ENCODE measurements around the gene COMMD8.

Gene COMMD8

DNA sequence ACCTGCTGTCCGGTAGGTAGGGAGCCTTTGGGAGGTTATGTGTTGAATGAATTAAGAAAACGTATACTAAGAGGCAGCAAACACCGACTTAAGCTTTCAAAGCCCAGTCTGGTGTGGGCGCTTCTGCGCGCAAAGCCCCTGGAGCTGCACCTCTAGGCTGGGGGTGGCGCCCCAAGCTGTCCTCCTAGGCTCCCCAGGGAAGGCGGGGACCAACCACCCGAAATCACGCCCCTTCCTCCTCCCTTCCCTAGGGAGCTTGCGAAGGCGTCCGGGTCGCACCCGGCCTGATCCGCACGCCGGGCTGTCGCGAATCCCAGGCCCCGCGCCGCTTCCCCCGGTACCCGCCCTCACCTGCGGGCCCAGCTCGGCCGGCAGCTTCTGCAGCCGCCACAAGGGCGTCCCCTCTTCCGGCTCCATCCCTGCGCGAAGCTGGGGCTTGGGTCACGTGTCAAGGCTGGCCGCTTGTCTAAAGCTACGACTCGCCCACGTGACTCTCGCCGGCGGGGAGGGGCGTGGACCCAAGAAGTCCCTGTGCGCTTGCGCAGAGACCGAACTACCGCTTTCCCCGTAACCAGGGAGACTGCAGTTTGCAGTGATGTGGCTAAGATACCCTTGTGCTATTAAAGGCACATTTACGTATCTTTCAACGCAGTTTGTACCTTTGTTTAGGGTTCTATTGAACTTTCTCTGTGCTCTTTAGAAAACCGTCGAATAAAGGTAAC, at the start of gene COMMD8:
Gene COMMD8, minus strand, starts transcription at position 468 of the 722 bp plus-strand sequence. Its CDS starts 51 bp downstream, at position 417.
- FAIRE-seq: peak; percentile 84

DNA sequence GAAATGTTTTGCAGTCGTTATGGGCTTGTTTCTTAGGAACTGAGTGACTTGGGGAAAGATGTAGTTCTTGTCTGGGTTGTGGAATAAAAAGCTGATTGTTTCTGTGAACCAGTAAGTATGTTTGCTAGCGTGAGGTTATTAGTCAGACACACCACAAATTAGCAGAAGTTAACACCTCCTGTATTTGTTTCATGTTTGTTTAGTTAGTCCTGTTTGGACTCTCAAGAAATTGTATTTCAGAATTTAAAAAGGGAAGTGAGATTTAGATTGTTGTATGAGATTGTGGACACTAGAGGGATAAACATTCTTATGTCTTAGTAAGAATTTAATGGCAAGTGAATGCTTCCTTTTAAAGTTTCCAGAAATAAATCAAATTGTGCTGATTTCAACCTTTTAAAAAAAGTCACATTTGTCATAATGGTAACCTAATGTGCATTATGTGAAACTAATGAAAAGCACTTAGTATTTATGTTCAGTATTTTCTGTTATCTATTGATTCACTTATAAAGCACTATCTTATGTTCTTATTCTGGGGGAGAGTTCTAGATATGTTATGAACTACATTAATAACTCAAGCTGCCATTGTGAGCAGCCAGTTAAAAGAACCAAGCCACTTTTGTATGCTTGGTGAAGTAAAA, 47.1 kb upstream of the COMMD8 start:
- FAIRE-seq: peak; percentile 61

DNA sequence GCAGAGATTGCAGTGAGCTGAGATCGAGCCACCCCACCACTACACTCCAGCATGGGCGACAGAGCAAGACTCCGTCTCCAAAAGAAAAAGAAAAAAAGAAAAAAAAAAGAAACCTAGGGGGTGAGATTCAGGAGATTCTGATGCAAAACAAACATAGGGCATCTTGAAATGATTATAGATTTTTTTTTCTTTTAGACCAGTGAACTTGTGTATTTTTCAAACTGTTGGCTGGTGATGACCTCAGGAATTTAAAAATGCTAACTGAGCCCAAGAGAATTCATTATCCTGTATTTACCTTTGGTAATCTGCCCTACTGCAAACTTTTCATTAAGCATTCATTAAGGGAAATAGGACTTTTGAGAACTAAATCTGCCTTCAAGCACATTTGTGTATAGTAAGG, 42.2 kb upstream of the COMMD8 start:
- no peak for FAIRE-seq

DNA sequence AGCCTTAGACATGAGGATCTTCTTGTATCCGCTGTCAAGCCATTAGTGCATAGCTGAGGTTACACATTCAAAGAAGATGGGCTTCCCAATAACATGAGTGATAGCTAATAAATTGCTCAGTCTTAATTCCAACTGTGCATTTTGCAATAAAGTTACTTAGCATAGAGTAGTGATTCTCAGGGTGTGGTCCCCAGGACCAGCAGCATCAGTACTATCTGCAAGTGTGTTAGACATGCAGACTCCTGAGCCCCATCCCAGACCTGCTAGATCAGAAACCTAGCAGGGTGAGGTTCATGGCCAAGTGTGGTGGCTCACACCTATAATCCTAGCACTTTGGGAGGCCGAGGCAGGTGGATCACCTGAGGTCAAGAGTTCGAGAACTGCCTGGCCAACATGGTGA, 41.6 kb upstream of the COMMD8 start:
- no peak for FAIRE-seq

DNA sequence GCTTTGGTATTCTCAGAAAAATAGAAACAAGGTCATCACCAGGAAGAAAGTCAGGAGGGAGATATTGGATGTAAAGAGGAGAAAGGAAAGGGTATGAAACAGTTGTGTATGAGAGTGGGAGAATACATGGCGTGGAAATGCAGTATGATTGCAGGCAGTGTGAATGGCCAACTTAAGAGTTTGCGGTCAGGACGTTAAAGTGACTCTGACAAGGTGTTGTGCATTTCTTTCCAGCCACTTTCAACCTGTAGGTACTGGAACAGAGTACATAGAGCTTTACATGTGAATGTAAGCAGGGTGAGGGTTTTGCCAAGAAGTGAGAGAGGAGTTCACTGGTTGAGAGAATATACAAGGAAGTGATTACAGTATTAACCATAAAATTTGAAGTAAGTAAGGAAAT, 37.3 kb upstream of the COMMD8 start:
- FAIRE-seq: no peak

DNA sequence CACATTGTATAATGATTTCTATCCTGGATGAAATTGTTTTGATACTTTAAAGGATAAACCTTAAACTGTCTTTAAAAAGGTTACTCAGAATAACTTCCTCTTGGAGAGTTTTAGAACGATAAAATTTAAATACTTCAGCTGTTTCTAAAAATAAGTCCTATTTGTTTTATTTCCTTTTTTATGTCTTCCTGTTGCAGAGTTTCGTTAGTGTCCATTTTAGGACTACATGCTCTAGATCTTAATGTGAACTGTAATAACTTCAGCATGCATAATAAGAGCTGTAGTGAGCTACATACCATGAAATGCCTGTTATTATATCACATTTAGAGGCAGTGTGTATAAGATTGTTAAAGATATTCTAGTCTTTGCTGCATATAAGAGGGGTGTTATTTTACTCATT, 36.2 kb upstream of the COMMD8 start:
- FAIRE-seq: no peak

DNA sequence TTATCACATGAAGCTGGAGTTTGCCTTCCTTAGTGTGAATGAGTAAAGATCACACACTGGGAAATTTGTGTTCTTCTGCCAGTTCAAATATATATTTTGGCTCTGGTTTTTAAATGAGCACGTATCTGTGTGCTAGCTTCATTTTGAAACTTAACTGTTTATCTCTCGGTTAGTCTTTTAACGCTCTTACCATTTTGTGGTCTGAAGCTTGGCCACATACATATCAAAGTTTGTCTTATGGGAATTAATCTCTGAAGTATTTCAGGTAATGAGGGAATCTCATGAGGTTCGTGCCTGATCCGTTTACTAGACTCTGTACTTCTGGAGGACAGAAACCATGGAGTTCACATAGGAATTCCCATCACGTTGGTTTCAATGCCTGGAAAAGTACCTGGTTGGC, 35.4 kb upstream of the COMMD8 start:
- no peak for FAIRE-seq

DNA sequence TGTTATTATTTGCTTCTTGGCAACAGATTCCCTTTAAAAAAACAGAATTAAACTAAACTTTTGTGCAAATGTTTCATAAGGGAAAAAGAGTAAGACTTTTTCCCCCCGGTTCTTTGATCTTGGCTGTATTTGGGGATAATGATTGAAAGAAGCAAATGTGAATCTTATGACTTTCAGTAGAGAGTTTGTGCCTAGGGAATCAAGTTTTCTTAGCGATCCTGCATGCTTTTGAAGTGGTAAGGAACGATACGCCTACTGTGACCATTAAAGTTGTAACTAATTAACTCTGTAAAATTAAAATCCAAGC, 30.6 kb upstream of the COMMD8 start:
- FAIRE-seq: no peak

DNA sequence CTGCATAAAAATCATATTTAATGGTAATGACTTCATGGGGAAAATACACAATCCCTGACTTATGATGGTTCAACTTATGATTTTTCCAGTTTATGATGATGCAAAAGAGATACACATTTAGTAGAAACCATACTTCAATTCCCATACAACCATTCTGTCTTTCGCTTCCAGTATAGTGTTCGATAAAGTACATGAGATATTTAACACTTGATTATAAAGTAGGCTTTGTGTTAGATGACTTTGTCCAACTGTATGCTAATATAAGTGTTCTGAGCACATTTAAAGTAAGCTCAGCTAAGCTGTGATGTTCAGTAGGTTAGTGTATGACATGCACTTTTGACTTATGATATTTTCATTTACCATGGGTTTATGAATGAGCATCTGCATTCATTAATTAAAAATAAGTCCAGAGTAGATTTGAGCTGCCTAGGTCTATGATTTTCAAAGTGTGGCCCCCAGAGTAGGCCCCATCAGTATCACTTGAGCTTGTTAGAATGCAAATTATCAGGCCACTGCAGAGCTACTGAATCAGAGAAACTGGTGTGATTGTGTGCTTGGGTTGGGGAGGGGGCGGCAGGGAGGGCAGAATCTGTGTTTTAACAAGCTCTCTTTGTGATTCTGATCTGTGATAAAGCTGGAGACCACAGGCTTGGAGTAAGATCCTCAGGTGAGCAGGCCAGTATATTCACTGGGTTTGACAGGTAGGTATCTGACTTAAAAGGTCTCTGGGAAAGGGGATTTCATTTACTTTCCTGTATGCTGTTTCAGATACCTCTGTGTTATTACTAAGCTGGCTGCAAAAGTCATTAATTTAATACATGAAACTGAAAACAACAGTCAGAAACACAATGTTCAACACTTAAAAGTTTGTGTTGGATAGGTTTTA, 30.0 kb upstream of the COMMD8 start:
- FAIRE-seq: no peak

DNA sequence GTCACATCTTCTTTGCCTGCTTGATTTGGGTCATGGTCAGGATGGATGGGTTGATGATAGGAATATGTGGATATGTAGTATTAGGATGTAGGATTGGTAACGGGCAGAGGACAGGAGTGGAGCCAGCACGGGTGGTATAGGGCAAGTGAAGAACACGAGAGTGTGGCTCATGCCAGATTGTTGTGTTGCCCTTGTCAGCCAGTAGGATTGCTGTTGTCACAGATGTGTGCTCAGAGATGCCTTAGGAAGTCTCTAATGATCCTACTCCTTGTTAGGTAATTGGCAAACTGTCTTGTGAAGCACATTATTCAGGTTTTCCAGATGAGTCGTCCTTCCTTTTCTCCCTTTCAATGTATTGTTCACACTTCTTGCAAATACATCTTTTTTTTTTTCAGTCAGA, 27.0 kb upstream of the COMMD8 start:
- FAIRE-seq: no peak

DNA sequence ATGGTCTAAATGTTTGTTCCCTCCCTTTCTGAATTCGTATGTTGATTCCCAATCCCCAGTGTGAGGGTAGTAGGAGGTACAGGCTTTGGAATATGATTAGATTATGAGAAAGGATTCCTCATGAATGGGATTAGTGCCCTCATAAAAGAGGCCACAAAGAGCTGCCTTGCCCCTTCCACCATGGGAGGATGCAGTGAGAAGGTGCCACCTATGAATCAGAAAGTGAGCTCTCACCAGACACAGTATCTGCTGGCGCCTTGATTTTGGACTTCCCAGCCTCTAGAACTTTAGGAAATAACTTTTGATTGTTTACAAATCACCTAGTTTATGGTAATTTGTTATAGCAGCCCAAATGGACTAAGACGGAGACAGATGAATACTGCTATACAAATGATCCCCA, 25.2 kb upstream of the COMMD8 start:
- no peak for FAIRE-seq

DNA sequence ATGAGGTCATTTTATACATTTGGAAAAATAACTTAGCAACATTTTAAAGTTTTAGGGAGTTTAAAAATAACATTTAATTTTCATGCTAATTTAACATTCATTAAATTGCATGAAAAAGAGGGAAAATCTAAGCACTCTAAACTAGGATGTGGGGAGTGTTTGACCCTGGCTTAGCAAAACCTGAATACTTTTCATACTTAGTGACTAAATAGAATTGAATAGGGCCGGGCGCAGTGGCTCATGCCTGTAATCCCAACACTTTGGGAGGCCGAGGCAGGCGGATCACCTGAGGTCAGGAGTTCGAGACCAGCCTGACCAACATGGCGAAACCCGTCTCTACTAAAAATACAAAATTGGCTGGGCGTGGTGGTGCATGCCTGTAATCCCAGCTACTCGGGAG, 23.2 kb upstream of the COMMD8 start:
- FAIRE-seq: peak; percentile 30

DNA sequence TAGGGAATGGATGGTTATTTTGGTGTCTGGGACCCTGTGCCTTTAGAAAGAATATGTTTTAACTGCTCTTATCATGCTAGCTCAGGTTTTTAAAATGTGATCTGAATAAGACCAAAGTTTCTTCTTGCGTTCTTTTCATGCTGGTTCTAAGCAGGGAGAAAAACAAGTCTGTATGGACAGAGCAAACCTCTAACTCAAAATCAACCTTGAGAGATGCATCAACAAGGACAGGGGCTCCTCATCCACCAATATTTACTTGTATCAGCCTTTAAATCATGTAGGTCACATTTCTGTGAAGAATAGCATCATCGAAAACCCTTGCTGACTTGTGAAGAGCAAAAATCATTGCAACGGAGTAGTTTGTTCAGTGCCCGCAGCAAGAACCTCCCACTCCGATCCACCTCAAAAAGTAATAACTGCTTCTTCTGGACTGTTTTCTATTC, 22.8 kb upstream of the COMMD8 start:
- FAIRE-seq: no peak

DNA sequence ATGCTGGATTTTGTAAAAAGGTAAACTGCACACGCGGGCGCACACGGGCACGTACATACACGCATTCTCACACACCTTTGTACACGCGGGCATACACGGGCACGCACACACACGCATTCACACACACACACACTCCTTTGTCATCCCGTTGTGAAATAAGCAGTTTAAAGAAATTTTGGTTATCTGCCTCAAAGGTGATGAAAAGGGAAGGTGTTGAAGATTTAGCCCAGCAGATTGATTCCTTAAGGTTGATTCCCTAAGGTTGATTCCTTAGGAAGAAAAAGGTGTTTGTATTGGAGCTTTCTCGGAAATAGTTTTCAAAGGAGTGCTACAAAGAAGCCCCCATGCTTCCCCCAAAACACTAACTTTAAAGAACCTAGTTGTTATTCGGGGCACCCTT, 22.3 kb upstream of the COMMD8 start:
- no peak for FAIRE-seq

DNA sequence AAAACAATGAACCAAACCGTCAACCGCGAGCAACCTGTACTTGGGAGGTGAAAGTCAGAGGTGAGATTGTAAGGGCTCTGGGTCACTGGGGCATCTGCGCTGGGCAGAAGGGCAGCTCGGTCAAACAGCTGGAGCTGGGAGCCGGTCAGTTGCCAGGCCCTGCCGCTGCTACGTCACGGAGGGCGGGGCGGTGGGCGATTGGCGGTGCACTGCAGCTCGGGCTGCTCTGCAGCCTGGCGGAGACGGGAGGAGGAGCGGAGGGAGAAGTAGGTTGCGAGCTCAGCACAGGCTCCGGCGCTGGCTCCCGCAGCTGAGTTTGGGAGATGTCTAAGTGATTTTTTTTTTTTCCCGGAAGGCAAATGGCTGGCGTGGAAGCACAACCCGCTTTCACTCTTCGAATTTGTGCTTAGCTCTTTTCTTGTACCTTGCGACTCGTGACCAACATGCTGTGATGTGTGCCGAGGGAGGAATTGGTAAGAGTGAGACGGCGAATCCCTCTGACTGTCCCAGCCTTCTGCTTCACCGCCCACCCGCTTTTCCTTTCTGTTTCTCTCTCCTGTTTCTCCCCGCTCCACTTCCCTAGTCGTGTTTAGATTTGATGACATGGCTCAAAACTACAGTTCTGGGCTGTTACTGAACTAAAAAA, 21.7 kb upstream of the COMMD8 start, which contains the start of gene ATP10D:
Gene ATP10D, plus strand, starts transcription at position 229 of the 646 bp plus-strand sequence. CDS start 27,266 bp downstream, outside the sequence.
- FAIRE-seq: peak; percentile 78

DNA sequence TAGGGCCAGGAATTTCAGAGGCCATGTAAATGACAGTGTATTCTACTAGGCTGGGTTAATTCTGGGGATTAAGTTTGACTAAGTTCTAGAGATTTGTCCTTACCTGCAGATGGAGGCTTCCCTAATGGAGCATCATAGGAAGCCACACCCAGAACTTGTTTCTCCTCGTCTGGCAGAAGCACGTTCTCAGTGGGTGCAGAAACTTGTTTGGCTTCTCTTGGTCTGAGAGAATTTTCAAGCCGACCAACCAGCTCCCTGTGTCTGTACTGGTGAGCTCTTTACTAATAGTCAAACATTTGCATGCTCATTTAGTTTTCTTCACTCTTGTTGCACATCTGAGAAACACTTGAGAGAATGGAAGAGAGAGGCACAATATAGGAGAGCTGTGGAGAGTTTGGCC, 20.7 kb upstream of the COMMD8 start:
- no peak for FAIRE-seq

DNA sequence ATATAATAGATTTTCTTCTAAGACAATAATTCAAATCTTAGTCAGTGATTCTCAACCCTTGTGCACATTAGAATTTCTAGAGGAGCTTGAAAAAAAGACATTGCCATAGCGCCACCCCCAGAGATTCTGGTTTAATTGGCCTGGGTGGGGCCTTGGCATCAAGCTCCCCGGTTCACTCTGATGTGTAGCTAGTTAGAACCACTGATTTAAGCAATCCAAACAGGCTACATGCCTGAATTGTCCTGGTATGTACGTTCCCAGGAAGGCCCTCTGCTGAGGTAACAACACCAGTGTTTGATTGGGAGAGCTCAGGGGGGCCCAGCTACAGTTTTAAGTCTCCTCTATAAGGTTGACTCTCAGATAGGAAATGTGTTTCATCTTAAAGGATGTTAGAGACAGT, 20.2 kb upstream of the COMMD8 start:
- no peak for FAIRE-seq

DNA sequence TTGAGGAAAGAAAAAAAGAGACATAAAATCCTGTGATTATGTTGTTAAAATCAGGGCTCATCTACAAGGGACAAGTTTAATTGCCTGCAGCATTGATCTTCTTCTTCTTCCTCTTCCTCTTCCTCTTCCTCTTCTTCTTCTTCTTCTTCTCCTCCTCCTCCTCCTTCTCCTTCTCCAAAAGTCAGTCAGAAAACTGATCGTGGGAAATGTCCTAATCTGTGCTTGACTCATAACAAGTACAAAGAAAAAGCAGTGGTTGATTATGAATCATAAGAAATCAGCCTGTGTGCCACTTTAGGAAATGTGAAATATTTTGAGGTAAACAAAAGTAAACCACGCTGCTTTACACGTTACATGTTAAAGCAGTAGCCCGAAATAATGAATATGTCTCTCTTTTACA, 18.8 kb upstream of the COMMD8 start:
- FAIRE-seq: no peak

DNA sequence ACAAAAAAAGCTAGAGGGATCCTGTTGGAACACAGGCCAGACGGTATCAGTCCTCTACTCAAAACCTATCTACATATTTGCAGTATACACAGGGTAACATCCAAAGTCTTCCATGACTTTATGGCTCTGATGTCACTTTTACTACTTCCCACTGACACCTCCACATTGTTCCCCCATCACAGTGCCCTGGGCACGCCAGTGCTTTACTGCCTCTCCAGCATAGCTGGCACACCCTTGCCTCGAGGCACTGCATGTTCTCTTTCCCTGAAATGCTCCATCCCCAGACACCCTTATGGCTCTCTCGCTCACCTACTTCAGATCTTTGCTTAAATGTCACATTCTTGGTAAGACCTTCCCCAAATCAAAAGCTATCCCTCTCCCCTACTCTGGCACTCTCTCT, 15.3 kb upstream of the COMMD8 start:
- no peak for FAIRE-seq

DNA sequence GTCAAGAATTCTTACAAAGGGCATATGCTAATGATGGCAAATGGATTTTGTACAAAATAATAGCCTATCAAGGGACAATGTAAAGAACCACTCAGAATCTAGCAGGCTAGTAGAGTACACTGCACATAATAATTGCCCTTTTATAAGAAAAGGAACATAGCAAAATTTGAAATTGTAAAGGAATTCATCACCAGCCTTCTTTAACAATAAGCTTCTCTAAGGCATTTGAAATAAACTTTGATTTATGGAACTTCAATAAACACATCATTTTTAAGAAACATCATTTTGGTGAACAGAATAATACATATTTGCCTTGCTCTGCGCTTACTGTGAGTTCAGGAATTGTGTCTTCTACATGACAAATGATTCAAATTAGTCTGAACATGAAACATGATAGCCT, 11.9 kb upstream of the COMMD8 start:
- FAIRE-seq: no peak

DNA sequence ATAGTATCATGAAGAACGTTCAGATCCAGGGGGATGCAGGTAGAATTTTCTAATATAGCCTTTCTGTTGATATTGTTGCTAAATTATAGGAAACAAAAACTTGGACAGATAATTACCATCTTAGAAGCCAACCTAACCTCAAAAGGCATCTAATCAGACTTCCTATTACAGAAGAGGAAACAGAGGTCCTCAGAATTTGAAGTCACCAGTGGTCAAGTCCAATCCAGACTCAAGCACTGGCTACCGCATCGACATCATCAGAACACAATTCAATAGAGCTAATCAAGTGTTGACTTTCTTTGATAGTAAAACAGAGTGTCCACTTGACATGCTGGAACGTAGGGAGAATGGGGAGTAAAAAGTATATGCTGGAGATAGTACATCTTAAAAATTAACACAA, 11.3 kb upstream of the COMMD8 start:
- FAIRE-seq: no peak

DNA sequence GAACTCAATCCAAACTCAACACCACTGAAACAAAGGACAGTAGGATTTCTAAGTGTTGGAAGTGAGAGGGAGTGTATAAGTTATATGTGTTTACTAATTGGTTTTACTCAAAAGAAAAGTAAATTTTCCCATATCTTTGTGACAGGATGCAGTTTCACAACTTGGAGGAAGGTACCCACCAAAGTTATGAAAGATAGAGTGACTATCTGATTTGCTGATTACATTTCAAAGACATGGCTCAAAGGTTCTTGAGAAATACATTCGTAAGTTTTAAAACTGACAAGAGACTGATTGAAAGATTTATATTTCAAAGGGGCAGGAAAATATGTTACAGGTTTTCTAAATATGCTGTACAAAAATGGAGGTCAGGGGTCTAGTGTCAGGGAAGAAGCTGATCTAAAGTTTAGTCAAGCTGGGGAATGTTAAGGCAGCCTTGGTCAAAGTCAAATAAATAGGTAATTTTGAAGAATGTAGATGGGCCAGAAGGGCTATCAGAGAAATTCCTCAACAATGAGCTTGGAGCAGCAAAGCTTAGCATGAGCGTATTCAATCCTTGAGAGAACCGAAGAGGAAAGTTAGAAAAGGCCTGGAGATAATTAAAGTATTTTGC, 9.7 kb upstream of the COMMD8 start:
- FAIRE-seq: no peak

DNA sequence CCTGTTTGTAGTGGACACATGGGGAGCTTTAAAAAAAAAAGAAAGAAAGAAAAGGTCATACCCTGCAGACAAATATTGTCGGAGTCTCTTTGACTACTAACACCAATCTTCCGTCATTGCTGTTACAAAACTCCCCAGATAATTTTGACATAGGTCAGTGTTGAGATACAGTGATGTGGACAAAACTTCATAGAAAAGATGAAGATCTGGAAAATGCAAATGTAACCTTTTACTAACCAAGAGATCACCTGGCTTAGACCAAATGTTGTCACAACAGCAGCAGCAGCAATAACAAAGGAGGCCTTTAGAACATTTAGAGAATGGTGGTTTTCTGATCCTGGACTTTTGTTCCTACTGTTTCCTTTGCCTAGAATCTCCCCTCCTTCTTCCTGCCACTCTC, 8.1 kb upstream of the COMMD8 start:
- no peak for FAIRE-seq

All from A204.1 (cell line).